HL-60 (cell line): ENCODE data around the gene TRAF5.

Experiments
- DNase-seq, 2 experiments: peaks; one replicate each; pipeline ENCODE4 v3.0.0-alpha.2; 2010 to 2020; ENCODE audit warnings: low read depth in 1 of 2, low spot score in 1 of 2
- H3K27ac ChIP-seq: fragments of 250-450 bp; sonication (Bioruptor Pico); replicated peaks from 2 replicates; pipeline ENCODE4 v1.5.1; 2020; ENCODE audit warnings: mild to moderate bottlenecking, moderate library complexity
- H3K27me3 ChIP-seq: fragments of 250-450 bp; sonication (Bioruptor Pico); 2 replicates; pipeline ENCODE4 v1.5.1; 2021; ENCODE audit warnings: mild to moderate bottlenecking, moderate library complexity; ENCODE audit not compliant: insufficient read depth, poor library complexity, severe bottlenecking
- H3K4me3 ChIP-seq: replicated peaks from 2 replicates; pipeline ENCODE4 v1.5.1; 2011; ENCODE audit warnings: mild to moderate bottlenecking, control low read depth, low read length; ENCODE audit not compliant: insufficient read depth
- CTCF ChIP-seq: IDR thresholded peaks from one replicate; pipeline ENCODE4 v1.5.1; 2011; ENCODE audit warnings: low read length, control low read depth, inconsistent platforms; ENCODE audit not compliant: insufficient read depth
- GABPA ChIP-seq: IDR thresholded peaks from 2 replicates; pipeline ENCODE4 v1.6.1; 2012; ENCODE audit warnings: low read depth
- POLR2AphosphoS5 ChIP-seq: IDR thresholded peaks from 2 replicates; pipeline ENCODE4 v1.6.1; 2012; ENCODE audit warnings: low read depth
- REST ChIP-seq: IDR thresholded peaks from 2 replicates; pipeline ENCODE4 v1.6.1; 2012; ENCODE audit warnings: low read depth; ENCODE audit not compliant: insufficient replicate concordance
- SPI1 ChIP-seq: IDR thresholded peaks from 2 replicates; pipeline ENCODE4 v1.6.1; 2012; ENCODE audit warnings: low read depth, mild to moderate bottlenecking, borderline replicate concordance

Gene TRAF5

GRCh38 chr1:211330282-211330936 is 3.8 kb downstream of the TRAF5 start:
- Histone ChIP-seq H3K4me3 (no peak overlapping the region), H3K27me3 (peaks cover 20% of the 10 kb centered on the region), H3K27ac (no peak overlapping the region)
- TF ChIP-seq POLR2AphosphoS5 (no peak), SPI1 (no peak), GABPA (no peak), CTCF (no peak), REST (no peak)
- DNase-seq, result no peak

DNA sequence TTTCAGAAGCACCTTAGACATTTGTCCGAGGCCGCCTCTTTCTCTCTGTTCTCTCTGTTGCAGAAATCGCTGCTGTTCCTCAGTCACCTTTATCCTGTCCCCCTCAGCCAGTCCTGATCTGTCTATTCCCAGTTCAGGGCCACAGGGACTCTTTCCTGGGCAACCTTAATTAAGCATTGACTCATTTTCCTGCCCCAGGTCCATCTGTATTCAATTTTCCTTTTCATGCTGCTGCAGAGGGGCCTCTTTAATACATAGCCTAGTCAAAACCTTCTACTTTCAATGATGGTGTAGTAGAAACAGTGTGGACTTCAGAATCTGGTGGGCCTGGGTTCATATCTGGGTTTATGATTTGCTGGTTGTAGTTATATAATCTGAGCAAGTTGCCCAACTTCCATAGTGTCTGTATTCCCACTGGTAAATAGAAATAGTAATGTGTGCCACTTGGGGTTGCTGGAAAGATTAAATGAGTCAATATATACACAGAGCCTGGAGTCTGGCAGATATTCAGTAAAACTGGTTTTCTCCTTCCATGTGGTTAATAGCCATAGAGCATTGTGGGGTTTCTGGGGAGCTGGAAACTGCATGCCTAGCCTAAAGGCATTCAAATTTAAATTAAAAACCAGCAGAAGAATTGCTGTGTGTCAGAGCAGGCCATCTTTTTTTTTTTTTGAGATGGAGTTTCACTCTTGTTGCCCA is 4.5 kb downstream of the TRAF5 start:
- TF ChIP-seq POLR2AphosphoS5 (no peak), GABPA (no peak), REST (no peak), CTCF (no peak), SPI1 (no peak)
- Histone ChIP-seq H3K27me3 (peaks cover 18% of the 10 kb centered on the region), H3K4me3 (no peak overlapping the region), H3K27ac (no peak overlapping the region)
- DNase-seq, result no peak

GRCh38 chr1:211332036-211332616 is 5.5 kb downstream of the TRAF5 start:
- no peak for DNase-seq
- no peak overlapping the region for H3K27ac ChIP-seq
- peaks cover 14% of the 10 kb centered on the region for H3K27me3 ChIP-seq
- no peak overlapping the region for H3K4me3 ChIP-seq
- TF ChIP-seq SPI1 (no peak), CTCF (no peak), GABPA (no peak), POLR2AphosphoS5 (no peak), REST (no peak)
